HepG2 (cell line): ENCODE measurements around the gene POMGNT2. TPM values are rescaled to one million over a fixed set of nuclear protein-coding genes. Genes with fewer than 3 reads are reported as not detected.

Experiments used
- ATAC-seq: fragments of 200-7000 bp; cut with Tn5 transposase; 3 replicates; pipeline ENCODE4 v1.9.1; 2020; ENCODE audit warnings: mild to moderate bottlenecking, moderate library complexity
- BruUV-seq: library from RNA; stranded (reverse); fragments of 400-500 nt; replicated peaks from 2 replicates; lab custom pipeline; 2021; lab: Mats Ljungman, UMichigan
- CTCF ChIA-PET: fragments of 300-600 bp; formaldehyde crosslinking; extraction: SDS; loops from one replicate; lab custom pipeline; 2021; ENCODE audit warnings: low total read pairs, inconsistent platforms, low intra/inter-chr PET ratio; lab: Yijun Ruan, JAX
- POLR2A ChIA-PET: fragments of 350-600 bp; sonication (Branson Sonifier 250); formaldehyde crosslinking; loops from one replicate; lab custom pipeline; 2020; ENCODE audit warnings: antibody characterized with exemption, inconsistent platforms; lab: Yijun Ruan, JAX
- DNase-seq: peaks from one replicate; pipeline ENCODE4 v3.0.0-alpha.2; 2015; ENCODE audit warnings: low spot score
- FAIRE-seq: peaks from 3 replicates; lab custom pipeline; 2011; peaks lifted over from hg19 to GRCh38; lab: Jason Lieb, UNC
- H2AFZ ChIP-seq: one replicate; pipeline ENCODE4 v1.6.1; 2011; ENCODE audit warnings: low read length, inconsistent platforms
- H3K27ac ChIP-seq: fragments of 300-600 bp; 3 replicates; pipeline ENCODE4 v1.8.0; 2011; ENCODE audit warnings: mixed run types, mild to moderate bottlenecking, mixed read lengths, low read length, inconsistent platforms; ENCODE audit not compliant: insufficient read depth; ENCODE audit errors: extremely low read length
- H3K27me3 ChIP-seq, 2 experiments: fragments of 200-600 bp in 1 of 2; 2 replicates in 1 of 2; 3 replicates in 1 of 2; pipeline versions ENCODE4 v1.6.0 to v1.8.0; 2011; ENCODE audit warnings: low read length in 2 of 2, mild to moderate bottlenecking in 2 of 2, moderate library complexity in 2 of 2, inconsistent platforms in 1 of 2; ENCODE audit not compliant: insufficient read depth in 2 of 2, control insufficient read depth in 1 of 2
- H3K36me3 ChIP-seq, 2 experiments: fragments of 200-600 bp in 1 of 2; replicated peaks in 1 of 2; 2 replicates in 1 of 2; 3 replicates in 1 of 2; pipeline versions ENCODE4 v1.5.1 to v1.8.0; 2011; ENCODE audit warnings: low read length in 2 of 2, inconsistent platforms in 1 of 2; ENCODE audit not compliant: insufficient read depth in 2 of 2, control insufficient read depth in 1 of 2
- H3K4me1 ChIP-seq: 2 replicates; pipeline ENCODE4 v1.5.1; 2012; ENCODE audit warnings: low read length, inconsistent platforms; ENCODE audit not compliant: insufficient read depth
- H3K4me2 ChIP-seq: 2 replicates; pipeline ENCODE4 v1.6.0; 2011; ENCODE audit warnings: low read depth, low read length, inconsistent platforms
- H3K4me3 ChIP-seq, 3 experiments: fragments of 200-600 bp in 1 of 3; sonication (generic), shearing (Covaris generic) in 1 of 3; replicated peaks in 1 of 3; 2 replicates each; pipeline ENCODE4 v1.5.1; 2011 to 2016; ENCODE audit warnings: low read length in 3 of 3, inconsistent platforms in 2 of 3, low read depth in 2 of 3, mild to moderate bottlenecking in 2 of 3, control low read depth in 1 of 3, mixed read lengths in 1 of 3; ENCODE audit not compliant: insufficient read depth in 1 of 3
- H3K79me2 ChIP-seq: one replicate; pipeline ENCODE4 v1.6.1; 2011; ENCODE audit warnings: low read length, inconsistent platforms; ENCODE audit not compliant: insufficient read depth
- H3K9ac ChIP-seq: 2 replicates; pipeline ENCODE4 v1.6.0; 2011; ENCODE audit warnings: mild to moderate bottlenecking, low read depth, low read length, inconsistent platforms; ENCODE audit not compliant: insufficient read depth
- H3K9me3 ChIP-seq: 2 replicates; pipeline ENCODE4 v1.5.1; 2012; ENCODE audit warnings: mild to moderate bottlenecking, low read length
- H4K20me1 ChIP-seq: 2 replicates; pipeline ENCODE4 v1.6.0; 2011; ENCODE audit warnings: inconsistent platforms, mild to moderate bottlenecking, low read length, moderate library complexity; ENCODE audit not compliant: insufficient read depth
- DR1 ChIP-seq: sonication (generic); formaldehyde crosslinking; IDR thresholded peaks from 2 replicates; pipeline ENCODE4 v1.8.0; 2021; ENCODE audit warnings: mild to moderate bottlenecking, missing genetic modification reagents, inconsistent platforms
- SP2 ChIP-seq: sonication (generic); formaldehyde crosslinking; IDR thresholded peaks from 2 replicates; pipeline ENCODE4 v1.5.1; 2020; ENCODE audit warnings: mild to moderate bottlenecking, missing genetic modification reagents
- ZBTB42 ChIP-seq: sonication (generic); formaldehyde crosslinking; IDR thresholded peaks from 2 replicates; pipeline ENCODE4 v1.5.0; 2020; ENCODE audit warnings: mild to moderate bottlenecking, missing genetic modification reagents
- ZFP90 ChIP-seq: sonication (generic); formaldehyde crosslinking; IDR thresholded peaks from 2 replicates; pipeline ENCODE4 v1.8.0; 2022; ENCODE audit warnings: missing genetic modification reagents, mild to moderate bottlenecking, inconsistent platforms, borderline replicate concordance
- ZNF142 ChIP-seq: sonication (generic); formaldehyde crosslinking; IDR thresholded peaks from 2 replicates; pipeline ENCODE4 v1.4.0; 2020; ENCODE audit warnings: missing genetic modification reagents
- ZNF17 ChIP-seq: sonication (generic); formaldehyde crosslinking; IDR thresholded peaks from 2 replicates; pipeline ENCODE4 v1.5.0; 2020; ENCODE audit warnings: mild to moderate bottlenecking, missing genetic modification reagents
- ZNF580 ChIP-seq: IDR thresholded peaks from 2 replicates; pipeline ENCODE4 v1.6.1; 2016; ENCODE audit warnings: low read depth, borderline replicate concordance
- ZNF891 ChIP-seq: sonication (generic); formaldehyde crosslinking; IDR thresholded peaks from 2 replicates; pipeline ENCODE4 v1.5.0; 2020; ENCODE audit warnings: mild to moderate bottlenecking, missing genetic modification reagents
- WGBS: methylation state at CpG from one replicate; pipeline ENCODE4 v1.1.6; 2017; ENCODE audit warnings: low lambda C conversion rate; 5-methylcytosine and 5-hydroxymethylcytosine counted together
- in situ Hi-C: cut with HindIII; loops from 2 replicates; pipeline ENCODE4 v1.10.0; 2017; ENCODE audit warnings: low pct_unique_long_range_greater_than_20kb; ENCODE audit not compliant: extremely low pct_ligation_motif_present
- intact Hi-C: fragments of 100-400 bp; cut with micrococcal nuclease; formaldehyde crosslinking; loops from one replicate; pipeline ENCODE4 v1.10.0; 2022; ENCODE audit not compliant: unreplicated experiment
- polyA plus RNA-seq, 8 experiments: library from polyadenylated mRNA; depleted of rRNA in 3 of 8; stranded (reverse) in 7 of 8; unstranded in 1 of 8; fragments of >200 nt; fragmentation: Illumina TruSeq in 4 of 8; extraction: Trizol in 4 of 8; gene quantifications; 2 replicates each; pipeline versions ENCODE4 v1.2.1 to v1.2.3, GENCODE V29; 2011 to 2016; ENCODE audit warnings: low read depth in 4 of 8, missing spikeins in 1 of 8, mixed read lengths in 1 of 8; ENCODE audit not compliant: insufficient read depth in 1 of 8
- total RNA-seq, 5 experiments: library from RNA; depleted of rRNA; stranded (reverse); fragments of >200 nt; fragmentation: Illumina TruSeq; extraction: Trizol; gene quantifications; 2 replicates each; pipeline ENCODE4 v1.2.3, GENCODE V29; 2016; ENCODE audit warnings: low read depth in 1 of 5

The POMGNT2 gene
- total and polyA plus RNA-seq, 2 of the 13 experiments (the other 11 are each of a cell fraction or from before 2014, with no cell fraction given), result 10.5 to 12.4 TPM

- ATAC-seq (no peak), DNase-seq (no peak), FAIRE-seq (no peak)
- Histone ChIP-seq H3K4me1 (peaks cover 8% of the 10 kb centered on the region), H4K20me1 (no peaks in the 10 kb centered on the region), H3K9me3 (no peaks in the 10 kb centered on the region), H3K27ac (no peak overlapping the region), H3K9ac (no peak overlapping the region), H2AFZ (no peak overlapping the region), H3K27me3 (no peaks in the 10 kb centered on the region), H3K36me3 (peaks cover 0 to 1% of the 10 kb centered on the region in 2 experiments; a peak in 1 of 5 replicates), H3K79me2 (no peaks in the 10 kb centered on the region), H3K4me3 (no peak overlapping the region), H3K4me2 (no peak overlapping the region)
- BruUV-seq, result no TSS peak
- WGBS, result 92% methylated on average over 4 of the region's 4 CpGs
- intact Hi-C loops, result no loop called here
- in situ Hi-C loops, result no loop called here
- CTCF ChIA-PET, result no interaction called here
- POLR2A ChIA-PET, result no interaction called here
- TF ChIP-seq DR1 (CRISPR knock-in tag) (no peak), SP2 (CRISPR knock-in tag) (no peak), ZBTB42 (no peak), ZNF142 (no peak), ZNF17 (CRISPR knock-in tag) (no peak), ZFP90 (CRISPR knock-in tag) (no peak), ZNF580 (CRISPR knock-in tag) (no peak), ZNF891 (CRISPR knock-in tag) (no peak)
Observed at GRCh38 chr3:43089081-43089480, 16.8 kb downstream of the POMGNT2 start.
